SK-N-SH (cell line): ENCODE data around the gene TRAF1. TPM values are rescaled to one million over a fixed set of nuclear protein-coding genes. Genes with fewer than 3 reads are reported as not detected.

ENCODE experiments used
- CTCF ChIA-PET: fragments of 300-600, 350-600 bp; formaldehyde crosslinking; extraction: SDS; loops from one replicate; lab custom pipeline; 2021; lab: Yijun Ruan, JAX
- POLR2A ChIA-PET: fragments of 350-600 bp; sonication (Branson Sonifier 250); formaldehyde crosslinking; extraction: SDS; loops from one replicate; lab custom pipeline; 2020; ENCODE audit warnings: antibody characterized with exemption, inconsistent platforms; lab: Yijun Ruan, JAX
- DNase-seq: peaks from one replicate; pipeline ENCODE4 v3.0.0; 2012
- H2AFZ ChIP-seq: fragments of 200-600 bp; sonication (generic); 2 replicates; pipeline ENCODE4 v1.8.1; 2016; ENCODE audit warnings: antibody characterized with exemption, mild to moderate bottlenecking, low read depth
- H3F3A ChIP-seq: fragments of 200-600 bp; sonication (generic); replicated peaks from 2 replicates; pipeline ENCODE3; 2016; ENCODE audit warnings: antibody characterized with exemption, mild to moderate bottlenecking; ENCODE audit not compliant: insufficient read depth
- H3K27ac ChIP-seq, 2 experiments: fragments of 200-500 bp in 1 of 2; fragments of 200-600 bp in 1 of 2; sonication (Bioruptor generic) in 1 of 2; sonication (generic), shearing (Covaris generic) in 1 of 2; 2 replicates each; pipeline versions ENCODE4 v1.5.1 to v1.6.1; 2014 to 2016; ENCODE audit warnings: low read depth in 2 of 2, inconsistent platforms in 1 of 2, low read length in 1 of 2, mild to moderate bottlenecking in 1 of 2, mixed read lengths in 1 of 2
- H3K27me3 ChIP-seq: fragments of 200-600 bp; sonication (generic), shearing (Covaris generic); 2 replicates; pipeline ENCODE4 v1.6.1; 2016; ENCODE audit warnings: mixed run types; ENCODE audit not compliant: insufficient read depth
- H3K36me3 ChIP-seq, 2 experiments: fragments of 200-500 bp in 1 of 2; fragments of 200-600 bp in 1 of 2; sonication (Bioruptor generic) in 1 of 2; sonication (generic) in 1 of 2; replicated peaks in 1 of 2; 2 replicates each; pipeline versions ENCODE3 to v1.5.1; 2014 to 2016; ENCODE audit warnings: low read length in 1 of 2, mild to moderate bottlenecking in 1 of 2; ENCODE audit not compliant: insufficient read depth in 2 of 2, control insufficient read depth in 1 of 2
- H3K4me1 ChIP-seq, 2 experiments: fragments of 200-500 bp in 1 of 2; fragments of 200-600 bp in 1 of 2; sonication (Bioruptor generic) in 1 of 2; sonication (generic), shearing (Covaris generic) in 1 of 2; 2 replicates each; pipeline versions ENCODE4 v1.5.1 to v1.6.1; 2014 to 2016; ENCODE audit warnings: low read depth in 1 of 2, low read length in 1 of 2, mixed run types in 1 of 2; ENCODE audit not compliant: insufficient read depth in 2 of 2, control insufficient read depth in 1 of 2
- H3K4me2 ChIP-seq: fragments of 200-600 bp; sonication (generic), shearing (Covaris generic); 2 replicates; pipeline ENCODE4 v1.6.1; 2017; ENCODE audit warnings: mixed run types
- H3K4me3 ChIP-seq, 2 experiments: fragments of 200-500 bp in 1 of 2; fragments of 200-600 bp in 1 of 2; sonication (Bioruptor generic) in 1 of 2; sonication (generic), shearing (Covaris generic) in 1 of 2; 2 replicates each; pipeline versions ENCODE4 v1.5.1 to v1.8.1; 2014 to 2016; ENCODE audit warnings: low read depth in 2 of 2, inconsistent platforms in 1 of 2, low read length in 1 of 2, mild to moderate bottlenecking in 1 of 2, mixed read lengths in 1 of 2, moderate library complexity in 1 of 2
- H3K79me2 ChIP-seq: fragments of 200-600 bp; sonication (generic); 2 replicates; pipeline ENCODE4 v1.8.1; 2017; ENCODE audit warnings: mild to moderate bottlenecking; ENCODE audit not compliant: insufficient read depth
- H3K9ac ChIP-seq: fragments of 200-600 bp; sonication (generic); 2 replicates; pipeline ENCODE4 v1.6.1; 2017; ENCODE audit warnings: mixed run types
- H3K9me2 ChIP-seq: fragments of 200-600 bp; sonication (generic); 2 replicates; pipeline ENCODE4 v1.6.1; 2017; ENCODE audit warnings: mixed run types
- H3K9me3 ChIP-seq: fragments of 200-600 bp; sonication (generic); 2 replicates; pipeline ENCODE4 v1.6.1; 2017; ENCODE audit warnings: mixed run types, mild to moderate bottlenecking, moderate library complexity
- H4K20me1 ChIP-seq: fragments of 200-600 bp; sonication (generic); 2 replicates; pipeline ENCODE4 v1.6.1; 2017; ENCODE audit warnings: mild to moderate bottlenecking, mixed run types; ENCODE audit not compliant: insufficient read depth
- ELF1 ChIP-seq: IDR thresholded peaks from 2 replicates; pipeline ENCODE4 v1.4.0; 2012
- EP300 ChIP-seq, 2 experiments: IDR thresholded peaks; 2 replicates each; pipeline versions ENCODE4 v1.4.0 to v1.6.1; 2012; ENCODE audit warnings: borderline replicate concordance in 1 of 2, low read depth in 1 of 2, low read length in 1 of 2
- FOXJ3 ChIP-seq: sonication (generic); formaldehyde crosslinking; IDR thresholded peaks from 2 replicates; pipeline ENCODE4 v1.5.1; 2020; ENCODE audit warnings: mild to moderate bottlenecking, missing genetic modification reagents
- FOXM1 ChIP-seq: IDR thresholded peaks from 2 replicates; pipeline ENCODE4 v1.4.0; 2012; ENCODE audit warnings: low read depth, mild to moderate bottlenecking
- GABPA ChIP-seq: IDR thresholded peaks from 2 replicates; pipeline ENCODE4 v1.4.0; 2012; ENCODE audit warnings: low read depth, mild to moderate bottlenecking
- JUND ChIP-seq: IDR thresholded peaks from 2 replicates; pipeline ENCODE4 v1.4.0; 2012
- MXI1 ChIP-seq: IDR thresholded peaks from 2 replicates; pipeline ENCODE4 v1.6.1; 2012; ENCODE audit warnings: mild to moderate bottlenecking, low read depth, low read length, improper control_type of control experiment
- NFIC ChIP-seq: IDR thresholded peaks from 2 replicates; pipeline ENCODE4 v1.4.0; 2012; ENCODE audit warnings: borderline replicate concordance
- RAD21 ChIP-seq: IDR thresholded peaks from 2 replicates; pipeline ENCODE4 v1.6.1; 2012; ENCODE audit warnings: mild to moderate bottlenecking, low read length
- RCOR1 ChIP-seq: fragments of 150-350 bp; IDR thresholded peaks from 2 replicates; pipeline ENCODE4 v1.6.1; 2017; ENCODE audit warnings: antibody characterized with exemption, low read length
- RFX5 ChIP-seq: IDR thresholded peaks from 2 replicates; pipeline ENCODE4 v1.6.1; 2012; ENCODE audit warnings: mild to moderate bottlenecking, improper control_type of control experiment, low read length
- SIN3A ChIP-seq: IDR thresholded peaks from 2 replicates; pipeline ENCODE4 v1.6.1; 2012; ENCODE audit warnings: low read depth, mild to moderate bottlenecking, low read length, moderate library complexity, borderline replicate concordance
- TAF1 ChIP-seq: IDR thresholded peaks from 2 replicates; pipeline ENCODE4 v1.6.1; 2012; ENCODE audit warnings: low read depth, mild to moderate bottlenecking, low read length, moderate library complexity, borderline replicate concordance
- WGBS: methylation state at CpG from one replicate; pipeline ENCODE4 v1.1.6; 2017; ENCODE audit warnings: low lambda C conversion rate; 5-methylcytosine and 5-hydroxymethylcytosine counted together
- polyA plus RNA-seq, 3 experiments: library from polyadenylated mRNA; depleted of rRNA; stranded (reverse); fragments of >200 nt; gene quantifications; 2 replicates each; pipeline ENCODE4 v1.2.3, GENCODE V29; 2012
- TF ChIP-seq, protein P1 (sequence below): IDR thresholded peaks from 2 replicates; pipeline ENCODE4 v1.6.1; 2012; ENCODE audit warnings: mild to moderate bottlenecking, low read depth, low read length, moderate library complexity
- TF ChIP-seq, protein P2 (sequence below): IDR thresholded peaks from 2 replicates; pipeline ENCODE4 v1.4.0; 2012; ENCODE audit warnings: low read depth, borderline replicate concordance
- TF ChIP-seq, protein P3 (sequence below): IDR thresholded peaks from 2 replicates; pipeline ENCODE4 v1.4.0; 2012; ENCODE audit warnings: low read depth
- TF ChIP-seq, protein P4 (sequence below): fragments of 200-600 bp; sonication (generic); IDR thresholded peaks from 2 replicates; pipeline ENCODE4 v1.6.1; 2017; ENCODE audit warnings: antibody characterized with exemption, mild to moderate bottlenecking, moderate library complexity
- TF ChIP-seq, protein P5 (sequence below): fragments of 150-350 bp; IDR thresholded peaks from 2 replicates; pipeline ENCODE4 v1.6.1; 2016; ENCODE audit warnings: mild to moderate bottlenecking, low read depth, low read length

TRAF1 gene
- polyA plus RNA-seq, 1 of the 3 experiments (the other 2 are of a cell fraction) = 1.2 TPM

DNA sequence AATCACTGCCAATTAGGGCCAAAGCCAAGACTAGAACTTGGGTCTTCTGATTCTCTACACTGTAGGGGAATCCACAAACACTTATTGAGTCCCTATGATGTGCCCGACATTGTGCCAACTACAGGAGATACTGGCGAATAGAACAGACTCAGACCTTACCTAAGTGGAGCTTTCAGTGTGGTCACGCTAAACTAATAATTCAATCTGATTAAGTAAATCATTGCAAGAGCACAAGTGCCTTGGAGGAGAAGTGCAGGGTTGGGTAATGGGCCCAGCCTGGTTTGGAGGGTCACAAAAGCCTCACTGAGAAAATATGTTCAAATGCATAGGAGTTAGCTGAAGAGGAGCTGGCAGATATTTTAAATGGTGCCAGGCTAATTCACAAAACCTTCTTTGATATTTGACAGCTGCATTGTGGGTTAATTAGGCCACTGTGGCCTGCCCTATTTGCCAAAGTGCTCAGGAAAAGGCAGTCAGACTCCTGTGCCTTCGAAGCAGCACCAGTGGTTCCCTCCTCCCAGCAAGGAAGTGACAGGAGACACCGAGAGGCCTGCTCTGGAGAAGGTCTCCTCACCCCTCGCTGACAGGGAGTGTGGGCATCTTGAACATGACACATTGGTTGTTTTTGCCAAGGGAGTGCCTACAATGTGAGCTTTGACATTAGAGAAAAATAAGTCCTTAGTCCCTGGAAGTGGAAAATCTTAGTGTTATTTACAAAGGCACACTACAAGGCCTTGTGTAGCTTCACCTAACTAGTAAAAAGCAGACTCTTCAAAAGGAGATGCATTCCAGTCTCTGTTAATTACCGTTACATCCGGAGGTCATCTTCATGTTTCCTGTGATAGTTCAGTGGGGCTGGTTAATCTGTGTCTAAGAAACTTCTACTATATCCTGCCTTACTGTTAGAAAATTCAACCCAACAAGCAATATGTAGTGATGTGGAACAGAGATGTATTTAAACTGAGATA is 24.1 kb upstream of the TRAF1 start:
- no peak overlapping the region for H2AFZ ChIP-seq
- no peak overlapping the region for H3K27ac ChIP-seq
- H3K36me3 ChIP-seq = no peaks in the 10 kb centered on the region
- H3K9ac ChIP-seq = no peak overlapping the region
- H3K27me3 ChIP-seq = no peaks in the 10 kb centered on the region
- H3K4me1 ChIP-seq = peaks cover 0 to 10% of the 10 kb centered on the region in 2 experiments; a peak in 2 of 4 replicates
- no peaks in the 10 kb centered on the region for H3K79me2 ChIP-seq
- no peaks in the 10 kb centered on the region for H3K9me2 ChIP-seq
- no peak overlapping the region for H3K4me2 ChIP-seq
- H3K9me3 ChIP-seq = no peaks in the 10 kb centered on the region
- 93% methylated on average over 8 of the region's 8 CpGs for WGBS
- DNase-seq = no peak
- POLR2A ChIA-PET = no interaction called here
- CTCF ChIA-PET = interaction anchor here (1.0 to 1.2 kb wide), 3 partner anchors 14 to 109 kb away, joined by 3 to 5 read pairs (median 3); no protein-coding TSS in a partner anchor
- no peak overlapping the region for H3K4me3 ChIP-seq
- TF ChIP-seq RCOR1 (no peak), MXI1 (no peak), GABPA (no peak), NFIC (no peak), ELF1 (no peak), RFX5 (no peak), SIN3A (no peak), FOXM1 (no peak), FOXJ3 (CRISPR knock-in tag) (no peak), EP300 (IDR thresholded peaks at IDR 0.05; ENCODE audit: borderline replicate concordance in 1 of 2, low read depth in 1 of 2, low read length in 1 of 2) (no peak), RAD21 (no peak), TAF1 (no peak), JUND (no peak)
- TF ChIP-seq, protein P1, sequence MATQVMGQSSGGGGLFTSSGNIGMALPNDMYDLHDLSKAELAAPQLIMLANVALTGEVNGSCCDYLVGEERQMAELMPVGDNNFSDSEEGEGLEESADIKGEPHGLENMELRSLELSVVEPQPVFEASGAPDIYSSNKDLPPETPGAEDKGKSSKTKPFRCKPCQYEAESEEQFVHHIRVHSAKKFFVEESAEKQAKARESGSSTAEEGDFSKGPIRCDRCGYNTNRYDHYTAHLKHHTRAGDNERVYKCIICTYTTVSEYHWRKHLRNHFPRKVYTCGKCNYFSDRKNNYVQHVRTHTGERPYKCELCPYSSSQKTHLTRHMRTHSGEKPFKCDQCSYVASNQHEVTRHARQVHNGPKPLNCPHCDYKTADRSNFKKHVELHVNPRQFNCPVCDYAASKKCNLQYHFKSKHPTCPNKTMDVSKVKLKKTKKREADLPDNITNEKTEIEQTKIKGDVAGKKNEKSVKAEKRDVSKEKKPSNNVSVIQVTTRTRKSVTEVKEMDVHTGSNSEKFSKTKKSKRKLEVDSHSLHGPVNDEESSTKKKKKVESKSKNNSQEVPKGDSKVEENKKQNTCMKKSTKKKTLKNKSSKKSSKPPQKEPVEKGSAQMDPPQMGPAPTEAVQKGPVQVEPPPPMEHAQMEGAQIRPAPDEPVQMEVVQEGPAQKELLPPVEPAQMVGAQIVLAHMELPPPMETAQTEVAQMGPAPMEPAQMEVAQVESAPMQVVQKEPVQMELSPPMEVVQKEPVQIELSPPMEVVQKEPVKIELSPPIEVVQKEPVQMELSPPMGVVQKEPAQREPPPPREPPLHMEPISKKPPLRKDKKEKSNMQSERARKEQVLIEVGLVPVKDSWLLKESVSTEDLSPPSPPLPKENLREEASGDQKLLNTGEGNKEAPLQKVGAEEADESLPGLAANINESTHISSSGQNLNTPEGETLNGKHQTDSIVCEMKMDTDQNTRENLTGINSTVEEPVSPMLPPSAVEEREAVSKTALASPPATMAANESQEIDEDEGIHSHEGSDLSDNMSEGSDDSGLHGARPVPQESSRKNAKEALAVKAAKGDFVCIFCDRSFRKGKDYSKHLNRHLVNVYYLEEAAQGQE = no peak
- TF ChIP-seq, protein P2, sequence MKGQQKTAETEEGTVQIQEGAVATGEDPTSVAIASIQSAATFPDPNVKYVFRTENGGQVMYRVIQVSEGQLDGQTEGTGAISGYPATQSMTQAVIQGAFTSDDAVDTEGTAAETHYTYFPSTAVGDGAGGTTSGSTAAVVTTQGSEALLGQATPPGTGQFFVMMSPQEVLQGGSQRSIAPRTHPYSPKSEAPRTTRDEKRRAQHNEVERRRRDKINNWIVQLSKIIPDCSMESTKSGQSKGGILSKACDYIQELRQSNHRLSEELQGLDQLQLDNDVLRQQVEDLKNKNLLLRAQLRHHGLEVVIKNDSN = no peak
- TF ChIP-seq, protein P3, sequence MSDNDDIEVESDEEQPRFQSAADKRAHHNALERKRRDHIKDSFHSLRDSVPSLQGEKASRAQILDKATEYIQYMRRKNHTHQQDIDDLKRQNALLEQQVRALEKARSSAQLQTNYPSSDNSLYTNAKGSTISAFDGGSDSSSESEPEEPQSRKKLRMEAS = no peak
- TF ChIP-seq, protein P4, sequence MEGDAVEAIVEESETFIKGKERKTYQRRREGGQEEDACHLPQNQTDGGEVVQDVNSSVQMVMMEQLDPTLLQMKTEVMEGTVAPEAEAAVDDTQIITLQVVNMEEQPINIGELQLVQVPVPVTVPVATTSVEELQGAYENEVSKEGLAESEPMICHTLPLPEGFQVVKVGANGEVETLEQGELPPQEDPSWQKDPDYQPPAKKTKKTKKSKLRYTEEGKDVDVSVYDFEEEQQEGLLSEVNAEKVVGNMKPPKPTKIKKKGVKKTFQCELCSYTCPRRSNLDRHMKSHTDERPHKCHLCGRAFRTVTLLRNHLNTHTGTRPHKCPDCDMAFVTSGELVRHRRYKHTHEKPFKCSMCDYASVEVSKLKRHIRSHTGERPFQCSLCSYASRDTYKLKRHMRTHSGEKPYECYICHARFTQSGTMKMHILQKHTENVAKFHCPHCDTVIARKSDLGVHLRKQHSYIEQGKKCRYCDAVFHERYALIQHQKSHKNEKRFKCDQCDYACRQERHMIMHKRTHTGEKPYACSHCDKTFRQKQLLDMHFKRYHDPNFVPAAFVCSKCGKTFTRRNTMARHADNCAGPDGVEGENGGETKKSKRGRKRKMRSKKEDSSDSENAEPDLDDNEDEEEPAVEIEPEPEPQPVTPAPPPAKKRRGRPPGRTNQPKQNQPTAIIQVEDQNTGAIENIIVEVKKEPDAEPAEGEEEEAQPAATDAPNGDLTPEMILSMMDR = no peak
- TF ChIP-seq, protein P5, sequence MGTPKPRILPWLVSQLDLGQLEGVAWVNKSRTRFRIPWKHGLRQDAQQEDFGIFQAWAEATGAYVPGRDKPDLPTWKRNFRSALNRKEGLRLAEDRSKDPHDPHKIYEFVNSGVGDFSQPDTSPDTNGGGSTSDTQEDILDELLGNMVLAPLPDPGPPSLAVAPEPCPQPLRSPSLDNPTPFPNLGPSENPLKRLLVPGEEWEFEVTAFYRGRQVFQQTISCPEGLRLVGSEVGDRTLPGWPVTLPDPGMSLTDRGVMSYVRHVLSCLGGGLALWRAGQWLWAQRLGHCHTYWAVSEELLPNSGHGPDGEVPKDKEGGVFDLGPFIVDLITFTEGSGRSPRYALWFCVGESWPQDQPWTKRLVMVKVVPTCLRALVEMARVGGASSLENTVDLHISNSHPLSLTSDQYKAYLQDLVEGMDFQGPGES = no peak
- H3F3A ChIP-seq = no peaks in the 10 kb centered on the region
- no peaks in the 10 kb centered on the region for H4K20me1 ChIP-seq
